ENCODE measurements around the gene ST6GALNAC3.
"Not testable (repeated sequence)": the region's sequence is repeated elsewhere in the genome, so short reads cannot be mapped to it uniquely, and the experiment has no call there.

ST6GALNAC3 gene

DNA sequence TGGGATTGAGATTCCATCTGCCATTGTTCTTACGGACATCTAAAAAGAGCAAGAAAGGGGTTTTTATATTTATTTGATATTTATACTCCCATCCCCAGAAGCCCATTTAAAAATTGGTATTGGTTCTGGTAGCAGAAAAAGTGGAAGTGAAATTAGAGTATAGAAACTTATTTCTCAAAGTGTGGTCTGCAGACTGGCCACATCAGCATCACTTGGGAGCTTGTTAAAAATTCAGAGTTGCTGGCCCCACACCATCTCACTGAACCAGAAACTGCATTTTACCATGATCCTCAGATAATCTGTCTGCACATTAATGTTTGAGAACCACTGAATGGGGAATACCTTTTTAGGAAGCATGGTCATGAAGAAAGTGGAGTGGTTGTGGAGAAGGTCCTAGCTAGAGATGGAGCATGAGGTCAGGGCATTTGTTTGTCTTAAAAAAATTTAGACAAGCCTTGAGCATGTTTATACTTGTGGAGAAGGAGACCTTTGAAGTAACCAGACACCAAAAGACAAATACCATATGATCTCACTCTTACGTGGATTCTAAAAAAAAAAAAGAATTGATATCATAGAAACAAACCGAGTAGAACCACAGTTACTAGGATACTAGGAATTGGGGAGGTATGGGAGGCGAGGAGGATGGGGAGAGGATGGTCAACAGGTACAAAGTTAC lies 116.3 kb downstream of the ST6GALNAC3 start:
- DNase-seq (ENCODE audit: low spot score): no peak

DNA sequence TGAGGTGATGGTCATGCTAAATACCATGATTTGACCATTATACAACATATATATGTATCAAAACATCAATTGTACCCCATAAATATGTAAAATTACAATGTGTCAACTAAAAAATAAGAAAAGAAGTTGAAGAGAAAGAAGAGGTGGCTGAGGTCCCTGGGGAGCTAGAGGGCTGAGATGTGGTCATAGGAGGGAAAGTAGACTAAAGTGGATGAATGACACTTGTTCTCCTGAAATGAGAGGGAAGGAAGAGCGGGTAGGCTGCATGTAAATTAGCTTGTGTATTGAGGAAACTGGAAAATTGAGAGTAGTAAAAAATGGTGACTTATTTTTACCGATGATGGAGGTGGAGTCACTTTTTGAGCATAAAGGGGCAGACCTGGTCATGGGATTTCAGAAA lies 117.0 kb downstream of the ST6GALNAC3 start:
- DNase-seq (ENCODE audit: low spot score): no peak

DNA sequence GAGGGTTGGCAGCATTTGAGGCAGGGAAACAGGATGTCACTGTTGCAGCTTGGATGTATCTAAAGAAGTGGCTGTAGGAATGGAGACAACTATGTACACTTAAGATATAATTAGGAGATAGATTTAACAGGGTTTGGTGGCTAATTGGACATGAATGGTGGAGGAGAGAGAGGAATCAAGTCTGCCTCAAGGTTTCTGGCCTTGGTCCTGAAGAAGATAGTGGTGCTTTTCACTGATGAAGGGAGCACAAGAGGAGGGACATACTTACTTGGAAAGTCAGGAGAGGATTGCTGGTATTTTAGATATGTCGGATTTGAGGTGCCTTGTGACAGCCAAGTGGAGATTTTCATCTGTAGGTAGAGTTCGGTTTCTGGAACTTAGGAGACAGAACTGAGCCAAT lies 123.9 kb downstream of the ST6GALNAC3 start:
- DNase-seq (ENCODE audit: low spot score): no peak

DNA sequence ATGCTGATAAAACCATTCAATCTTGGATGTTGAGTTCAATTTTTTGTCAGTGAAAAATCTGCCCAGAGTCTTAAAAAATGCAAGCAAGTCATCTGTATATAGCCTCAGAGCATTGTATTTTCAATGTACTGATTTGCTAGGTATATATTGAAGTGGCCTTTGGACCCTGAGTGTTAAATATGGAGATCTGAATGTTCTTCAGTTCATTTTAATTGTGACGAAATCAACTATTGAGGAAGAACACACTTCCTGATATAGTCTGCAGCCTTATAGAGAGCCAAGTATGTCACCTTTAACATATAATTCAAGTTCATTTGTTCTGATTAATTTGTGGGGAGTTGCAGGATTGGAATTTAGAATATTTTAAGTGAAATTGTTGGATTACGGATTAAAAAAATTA lies 128.1 kb downstream of the ST6GALNAC3 start:
- DNase-seq (ENCODE audit: low spot score): no peak

DNA sequence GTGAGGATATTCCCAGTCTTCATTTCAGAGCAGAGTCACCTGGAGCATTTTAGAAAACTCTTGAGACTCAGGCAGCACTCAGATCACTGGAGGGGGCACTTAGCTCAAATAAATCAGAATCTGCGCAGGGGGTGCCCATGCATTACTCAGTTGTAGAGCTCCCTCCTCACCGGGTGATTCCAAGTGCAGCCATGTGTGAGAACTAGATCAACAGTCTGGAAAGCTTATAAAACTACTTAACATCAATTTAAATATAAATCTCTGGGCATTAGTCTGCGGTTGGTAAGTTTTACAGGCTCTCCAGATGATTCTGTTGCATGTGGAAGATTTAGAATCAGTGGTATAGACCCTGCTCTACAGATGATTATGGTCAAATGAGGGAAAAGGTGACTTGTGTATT lies 128.6 kb downstream of the ST6GALNAC3 start:
- no peak for DNase-seq (ENCODE audit: low spot score)

DNA sequence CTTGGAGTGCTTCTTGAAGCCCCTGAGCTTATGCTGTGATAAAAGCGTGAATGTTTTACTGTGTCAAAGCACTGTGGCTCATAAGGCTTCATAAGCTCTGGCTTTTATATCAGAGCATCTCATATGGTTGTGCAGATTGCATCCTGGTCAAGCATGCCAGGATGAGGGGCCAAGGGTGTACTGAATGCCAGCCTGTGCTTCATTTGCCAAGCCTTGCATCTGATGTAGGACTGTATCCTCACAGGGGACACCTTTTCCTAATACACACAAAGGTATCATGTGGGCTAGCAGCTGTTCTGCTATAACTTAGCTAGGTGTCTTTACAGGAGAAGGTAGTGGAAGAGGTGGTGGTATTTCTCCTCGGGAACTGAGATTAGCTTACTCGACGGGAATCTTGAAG lies 134.7 kb downstream of the ST6GALNAC3 start:
- DNase-seq (ENCODE audit: low spot score): no peak

DNA sequence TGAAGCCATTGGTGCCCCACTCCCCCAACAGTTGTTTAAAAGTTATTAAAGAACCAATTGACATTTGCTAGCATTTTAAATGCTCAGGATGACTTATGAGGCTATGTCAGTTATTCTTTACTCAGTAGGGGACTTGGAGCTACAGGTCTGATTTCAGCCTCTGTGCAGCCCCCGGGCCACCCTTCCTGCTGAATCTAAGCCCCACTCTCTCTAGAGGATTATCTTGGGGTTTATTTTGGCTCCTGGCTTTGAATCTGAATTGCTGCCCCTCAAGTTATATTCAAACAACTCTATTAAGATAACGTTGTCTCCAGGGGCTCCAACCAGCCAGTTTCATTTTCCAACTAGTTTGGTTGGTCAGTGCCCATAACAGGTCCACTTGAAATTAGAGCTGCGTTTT lies 135.1 kb downstream of the ST6GALNAC3 start:
- DNase-seq (ENCODE audit: low spot score): no peak

DNA sequence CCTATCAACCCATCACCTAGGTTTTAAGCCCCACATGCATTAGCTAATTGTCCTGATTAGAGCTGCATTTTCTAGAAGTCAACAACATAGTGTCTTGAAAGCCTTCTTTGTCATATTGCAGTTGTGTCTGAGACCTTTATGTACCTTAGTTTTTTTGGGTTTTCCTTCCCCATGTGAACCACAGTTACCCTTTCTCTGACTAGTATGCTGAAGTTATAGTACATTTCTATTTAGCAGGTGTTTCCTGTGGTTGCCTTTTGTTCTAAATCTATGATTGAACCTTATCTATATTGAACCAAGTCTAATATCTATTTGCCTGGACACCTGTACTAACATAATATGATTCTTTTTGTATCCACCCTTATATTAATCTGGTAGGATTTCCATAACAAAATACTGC lies 135.6 kb downstream of the ST6GALNAC3 start:
- DNase-seq (ENCODE audit: low spot score): no peak

DNA sequence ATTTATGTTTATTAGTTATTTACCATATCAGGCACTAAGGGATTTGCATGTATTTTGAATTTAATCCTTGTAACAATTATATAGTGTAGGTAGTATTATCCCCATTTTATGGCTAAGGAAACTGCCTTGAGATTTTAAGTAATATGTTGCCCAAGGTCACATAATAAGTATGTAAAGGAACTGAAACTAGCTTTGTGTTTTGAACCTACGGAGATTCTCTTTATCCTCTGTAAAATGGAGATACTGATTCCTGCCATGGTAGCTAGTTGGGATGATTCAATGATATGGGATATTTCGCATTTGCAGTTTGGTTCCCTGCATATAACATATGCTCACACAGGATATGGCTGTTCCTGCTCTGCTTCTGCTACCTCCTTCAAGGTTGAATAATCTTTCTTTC lies 144.3 kb downstream of the ST6GALNAC3 start:
- DNase-seq (ENCODE audit: low spot score): no peak

DNA sequence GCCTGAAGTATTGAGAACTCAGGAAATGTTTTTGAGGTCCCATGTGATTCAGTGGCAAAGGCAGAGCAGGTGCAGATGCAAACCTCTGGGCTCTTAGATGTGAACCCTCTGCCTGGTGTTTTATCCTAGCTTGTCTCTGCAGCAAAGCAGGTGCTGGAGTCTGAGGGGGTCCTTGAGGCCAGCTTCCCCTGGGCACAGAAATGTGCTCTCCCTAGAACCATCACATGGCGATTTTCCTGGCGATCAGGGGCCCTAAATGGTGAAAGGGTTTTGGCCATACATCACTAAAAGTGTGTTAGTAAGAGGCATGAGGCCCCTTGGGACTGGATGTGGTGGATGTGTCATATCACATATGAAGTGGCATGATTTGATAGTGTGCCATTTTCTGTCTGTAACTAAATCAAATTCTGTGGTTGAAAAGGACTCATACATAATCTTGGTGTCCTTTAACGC lies 144.8 kb downstream of the ST6GALNAC3 start:
- no peak for DNase-seq (ENCODE audit: low spot score)

DNA sequence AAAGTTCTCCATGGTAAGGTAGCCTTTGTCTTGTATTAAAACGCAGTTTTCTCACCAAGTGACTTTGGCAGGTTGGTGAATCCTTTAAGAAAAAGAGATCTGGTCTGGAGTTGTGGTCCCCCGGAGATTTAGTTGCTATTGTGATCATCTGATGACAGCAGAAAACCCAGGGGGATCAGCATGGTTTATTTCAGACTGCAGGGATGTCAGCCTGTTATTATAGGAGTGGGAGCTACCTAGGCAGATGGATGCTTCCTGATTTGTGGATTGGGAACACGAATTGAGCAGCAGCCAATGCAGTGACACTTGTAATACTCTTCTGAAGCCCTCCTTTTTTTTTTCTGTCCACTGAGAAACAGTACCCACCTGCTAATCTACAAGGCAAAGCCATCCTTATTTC lies 150.2 kb downstream of the ST6GALNAC3 start:
- no peak for DNase-seq (ENCODE audit: low spot score)

DNA sequence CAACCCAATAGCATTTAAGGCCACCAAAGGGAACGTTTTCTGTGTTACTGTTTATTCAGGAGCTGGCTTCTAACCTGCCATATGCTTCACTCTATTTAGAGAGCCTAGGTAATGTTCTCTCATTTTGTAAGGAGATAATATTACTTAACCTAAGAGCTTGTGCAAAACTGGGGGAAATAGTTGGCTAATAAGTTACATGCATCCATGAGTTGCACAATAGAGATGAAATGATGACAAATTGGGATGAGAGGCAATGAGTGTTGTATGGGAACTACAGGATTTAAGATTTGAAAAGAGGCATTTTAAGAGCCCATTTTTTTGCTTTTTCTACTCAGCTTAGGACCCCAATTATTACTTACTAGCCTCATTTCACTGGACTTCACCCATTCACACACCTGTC lies 151.0 kb downstream of the ST6GALNAC3 start:
- no peak for DNase-seq (ENCODE audit: low spot score)

DNA sequence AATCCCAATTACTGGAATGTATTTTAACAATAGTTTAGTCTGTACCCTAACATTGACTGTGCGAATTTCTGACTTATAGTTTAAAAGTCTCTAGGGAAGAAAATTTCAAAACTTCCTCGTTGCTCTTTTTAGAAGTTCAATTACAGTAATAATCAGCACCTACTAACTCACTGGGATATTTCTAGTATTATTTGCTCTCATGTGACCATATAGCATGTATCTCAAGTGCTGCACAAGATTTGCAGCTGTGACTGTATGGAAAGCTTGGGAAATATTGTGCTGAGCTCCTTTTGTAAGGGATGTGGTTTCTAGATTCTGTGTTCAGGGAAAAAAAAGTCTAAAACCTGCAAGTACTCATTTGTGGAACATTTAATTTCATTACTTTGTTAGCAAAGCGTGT lies 153.1 kb downstream of the ST6GALNAC3 start:
- DNase-seq (ENCODE audit: low spot score): no peak

DNA sequence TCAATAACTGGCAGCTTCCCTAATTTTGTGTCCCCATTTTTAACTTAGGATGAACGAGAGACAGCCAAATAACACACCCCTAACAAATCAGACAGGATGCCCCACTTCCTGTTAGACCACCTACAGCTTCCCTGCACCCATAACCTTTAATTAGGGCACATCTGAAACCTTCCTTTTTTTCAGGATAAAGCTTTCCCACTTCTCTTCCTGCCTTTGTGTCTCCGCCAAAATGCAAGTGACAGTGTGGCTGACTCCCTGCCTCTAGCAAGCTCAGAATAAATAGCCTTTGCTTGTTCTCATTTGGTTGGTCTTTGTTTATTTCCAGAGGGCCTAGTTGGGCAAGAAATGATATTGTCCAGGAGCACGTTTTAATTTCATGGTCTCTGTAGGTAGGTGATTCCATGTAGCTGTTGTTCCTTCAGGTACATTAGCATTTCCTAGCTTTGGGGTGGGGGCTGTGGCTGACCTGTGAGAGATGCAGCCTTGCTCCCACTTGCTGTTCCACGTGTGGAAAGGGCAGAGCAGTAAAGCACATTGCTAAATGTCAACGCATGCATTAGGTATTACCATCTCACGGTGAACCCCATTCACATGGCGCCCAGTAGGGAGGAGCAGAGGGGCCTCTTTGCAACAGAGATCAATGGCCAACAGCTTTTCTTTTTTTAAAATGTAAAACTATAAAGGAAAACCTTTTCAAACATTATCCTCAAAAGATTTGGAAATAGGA lies 154.9 kb downstream of the ST6GALNAC3 start:
- DNase-seq (ENCODE audit: low spot score): no peak

DNA sequence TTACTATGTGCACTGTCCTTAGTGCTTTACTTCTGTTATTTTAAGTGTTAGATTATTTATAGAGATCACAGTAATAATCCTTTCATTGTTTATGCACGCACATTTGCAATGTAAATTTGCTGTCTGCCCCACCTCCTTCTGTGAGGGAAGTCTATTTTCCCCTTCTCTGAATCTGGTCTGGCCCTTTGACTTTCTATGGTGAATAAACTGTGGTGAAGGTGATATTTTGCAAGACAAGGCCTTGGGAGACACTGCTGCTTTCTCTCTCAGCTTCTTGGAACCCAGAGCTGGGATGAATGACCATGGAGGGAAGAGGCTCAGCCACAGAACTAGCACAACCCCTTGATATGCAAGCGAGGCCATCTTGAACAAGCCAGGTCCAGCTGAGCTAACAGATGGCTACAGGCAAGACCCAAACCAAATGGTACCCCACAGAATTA lies 156.3 kb downstream of the ST6GALNAC3 start:
- DNase-seq (ENCODE audit: low spot score): no peak

DNA sequence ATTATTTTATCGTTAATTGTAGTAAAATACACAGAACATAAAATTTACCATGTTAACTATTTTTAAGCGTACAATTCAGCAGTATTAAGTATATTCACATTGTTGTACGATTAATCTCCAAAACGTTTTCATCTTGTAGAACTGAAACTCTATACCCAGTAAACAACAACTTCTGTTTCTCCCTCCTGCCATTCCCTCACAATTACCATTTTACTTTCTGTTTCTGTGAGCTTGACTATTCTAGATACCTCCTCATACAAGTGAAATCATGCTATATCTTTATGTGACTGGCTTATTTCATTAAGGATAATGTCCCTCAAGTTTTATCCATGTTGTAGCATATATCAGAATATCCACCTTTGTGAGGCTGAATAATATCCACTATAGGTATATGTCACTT lies 156.8 kb downstream of the ST6GALNAC3 start:
- no peak for DNase-seq (ENCODE audit: low spot score)

DNA sequence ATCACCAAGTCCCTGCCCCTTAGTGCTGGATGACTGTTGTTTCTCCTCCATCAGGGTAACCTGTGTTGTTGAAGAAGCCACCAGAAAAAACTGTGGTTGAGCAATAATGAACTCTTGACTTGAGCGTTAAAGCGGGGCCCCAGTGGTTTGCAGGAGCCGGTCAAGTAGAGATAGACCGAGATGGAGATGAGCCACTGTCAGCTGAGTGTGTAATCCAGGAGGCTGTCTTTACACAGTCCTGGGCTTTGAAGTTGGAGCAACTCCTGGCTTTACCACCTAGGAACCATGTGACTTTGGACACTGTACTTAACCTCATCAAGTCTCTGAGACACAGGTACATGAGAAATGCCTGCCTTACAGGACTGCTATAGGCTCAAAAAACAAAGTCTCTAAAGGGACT lies 158.1 kb downstream of the ST6GALNAC3 start:
- DNase-seq (ENCODE audit: low spot score): no peak

DNA sequence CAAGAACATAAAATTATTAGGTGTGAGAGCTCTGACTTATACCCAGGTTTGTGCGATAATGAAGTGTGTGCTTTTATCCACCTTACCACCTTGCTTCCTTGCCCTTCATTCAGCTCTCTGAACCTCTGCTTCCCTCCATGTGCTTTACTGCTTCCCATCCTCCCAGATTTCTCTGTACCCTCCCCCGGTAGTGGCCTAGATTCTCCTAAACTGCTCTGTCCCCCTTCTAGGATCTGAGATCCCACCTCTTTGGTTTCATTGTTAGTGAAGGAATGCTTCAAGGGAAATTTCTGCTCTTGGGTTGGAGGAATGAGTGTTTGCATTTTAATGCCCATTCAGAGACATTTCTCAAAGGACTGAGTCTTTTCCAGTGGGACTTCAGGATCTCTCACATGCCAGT lies 159.5 kb downstream of the ST6GALNAC3 start:
- DNase-seq (ENCODE audit: low spot score): no peak

DNA sequence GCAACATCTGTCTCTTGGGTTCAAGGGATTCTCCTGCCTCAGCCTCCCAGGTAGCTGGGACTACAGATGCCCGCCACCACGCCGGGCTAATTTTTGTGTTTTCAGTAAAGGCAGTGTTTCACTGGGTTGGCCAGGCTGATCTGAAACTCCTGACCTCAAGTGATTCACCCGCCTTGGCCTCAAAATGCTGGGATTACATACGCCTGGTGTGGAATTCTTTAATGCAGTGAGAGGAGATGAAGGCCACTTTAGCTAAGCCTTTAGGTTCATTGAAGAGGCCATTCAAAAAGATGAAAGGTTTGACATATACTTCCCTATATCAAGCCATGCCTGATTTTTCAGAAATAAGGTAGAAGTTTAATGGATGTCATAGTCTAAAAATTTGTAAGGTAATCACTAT lies 162.7 kb downstream of the ST6GALNAC3 start:
- no peak for DNase-seq (ENCODE audit: low spot score)

DNA sequence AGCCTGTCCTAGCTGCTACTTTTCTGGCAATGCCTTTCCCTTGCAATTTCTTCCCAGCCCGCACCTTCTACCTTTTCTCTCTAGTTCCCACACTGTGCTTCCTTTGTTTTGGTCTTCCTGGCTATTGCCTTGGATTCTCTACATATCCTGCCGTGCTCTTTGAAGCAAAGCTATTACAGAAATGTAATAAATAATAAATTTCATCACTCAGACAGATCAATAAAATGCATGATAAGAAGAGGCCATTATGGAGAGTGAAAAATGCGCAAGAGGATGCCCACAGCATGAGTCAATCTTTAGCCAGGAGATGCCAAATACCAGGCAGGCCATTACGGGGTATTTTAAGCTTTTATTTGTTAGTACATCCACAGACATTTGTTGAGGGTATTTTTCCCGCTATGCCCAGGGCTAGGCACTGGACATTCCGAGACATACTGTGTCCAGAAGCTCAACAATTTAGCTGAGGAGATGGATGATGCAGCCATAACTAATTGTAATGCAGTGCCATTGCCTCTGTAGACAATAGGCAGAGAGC lies 163.6 kb downstream of the ST6GALNAC3 start:
- no peak for DNase-seq (ENCODE audit: low spot score)

DNA sequence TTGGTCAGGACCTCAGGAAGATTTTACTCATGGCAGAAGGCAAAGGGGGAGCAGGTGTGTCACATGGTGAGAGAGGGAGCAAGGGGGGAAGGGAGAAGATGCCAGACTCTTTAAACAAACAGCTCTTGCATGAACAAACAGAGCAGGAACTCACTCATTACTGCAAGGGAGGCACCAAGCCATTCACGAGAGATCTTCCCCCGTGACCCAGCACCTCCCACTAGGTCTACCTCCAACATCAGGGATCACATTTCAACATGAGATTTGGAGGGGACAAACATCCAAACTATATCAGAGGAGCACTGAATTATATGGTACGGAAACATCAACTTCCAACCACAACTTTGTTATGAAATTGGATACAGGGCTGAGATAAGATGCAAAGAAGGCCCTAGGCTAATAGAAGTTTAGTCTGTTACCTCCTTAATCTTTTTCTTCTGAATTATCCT lies 164.9 kb downstream of the ST6GALNAC3 start:
- DNase-seq (ENCODE audit: low spot score): no peak

DNA sequence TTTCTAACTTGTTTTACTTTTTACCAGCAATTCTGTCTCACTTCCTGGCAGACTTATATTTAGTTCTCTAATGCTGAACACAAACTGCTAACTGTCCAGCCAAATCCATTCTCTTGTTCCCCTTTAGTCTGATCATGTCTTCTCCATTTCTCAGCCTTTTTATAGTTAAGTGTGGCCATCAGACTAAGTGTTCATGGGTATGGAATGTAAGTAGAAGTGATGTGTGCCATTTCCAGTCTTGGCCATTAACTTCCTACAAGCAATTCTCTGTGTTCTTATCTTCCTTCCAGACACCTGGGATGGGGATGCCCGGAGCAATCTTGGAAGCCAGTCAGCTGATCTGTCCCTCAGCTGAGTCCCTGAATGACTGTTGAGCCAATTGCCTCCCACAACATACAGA lies 165.8 kb downstream of the ST6GALNAC3 start:
- no peak for DNase-seq (ENCODE audit: low spot score)

DNA sequence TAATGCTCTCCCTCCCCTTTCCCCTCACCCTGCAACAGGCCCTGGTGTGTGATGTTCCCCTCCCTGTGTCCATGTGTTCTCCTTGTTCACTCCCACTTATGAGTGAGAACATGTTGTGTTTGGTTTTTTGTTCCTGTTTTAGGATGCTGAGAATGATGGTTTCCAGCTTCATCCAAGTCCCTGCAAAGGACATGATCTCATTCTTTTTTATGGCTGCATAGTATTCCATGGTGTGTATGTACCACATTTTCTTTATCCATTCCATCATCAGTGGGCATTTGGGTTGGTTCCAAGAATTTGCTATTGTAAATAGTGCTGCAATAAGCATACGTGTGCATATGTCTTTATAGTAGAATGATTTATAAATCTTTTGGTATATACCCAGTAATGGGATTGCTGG lies 168.0 kb downstream of the ST6GALNAC3 start:
- not testable (repeated sequence) for DNase-seq (ENCODE audit: low spot score)
